Natural killer cell (primary cell): Measurements from ENCODE around the gene OR6C4. TPM values are rescaled to one million over a fixed set of nuclear protein-coding genes. Genes with fewer than 3 reads are reported as not detected.

Experiments
- ATAC-seq, 3 donors: fragments of 150-1000 bp in 2 of 3; fragments of 200-7000 bp in 1 of 3; cut with Tn5 transposase; 1 replicate in 1 of 3; 2 replicates in 2 of 3; pipeline ENCODE4 v1.10.0; 2021; ENCODE audit warnings: mild to moderate bottlenecking in 2 of 3, moderate library complexity in 2 of 3
- DNase-seq, 2 donors: peaks; one replicate each; pipeline versions ENCODE4 v3.0.0 to v3.0.0-alpha.2; 2013 to 2021; ENCODE audit warnings: mixed read lengths in 1 of 2
- H3K27ac ChIP-seq: one replicate; pipeline ENCODE4 v1.5.1; 2013; ENCODE audit warnings: mild to moderate bottlenecking, low read length
- H3K27me3 ChIP-seq: one replicate; pipeline ENCODE4 v1.6.1; 2013; ENCODE audit warnings: low read length; ENCODE audit not compliant: control insufficient read depth, insufficient read depth
- H3K36me3 ChIP-seq: one replicate; pipeline ENCODE4 v1.6.1; 2013; ENCODE audit warnings: low read length; ENCODE audit not compliant: control insufficient read depth, insufficient read depth
- H3K4me1 ChIP-seq: one replicate; pipeline ENCODE4 v1.6.1; 2013; ENCODE audit warnings: low read length; ENCODE audit not compliant: control insufficient read depth, insufficient read depth
- H3K4me3 ChIP-seq: one replicate; pipeline ENCODE4 v1.5.1; 2013; ENCODE audit warnings: low read length
- H3K9me3 ChIP-seq: one replicate; pipeline ENCODE4 v1.6.1; 2013; ENCODE audit warnings: low read length; ENCODE audit not compliant: control insufficient read depth, insufficient read depth
- H3K27ac Mint-ChIP-seq, 2 donors: one replicate each; pipeline ENCODE4 v1.8.0; 2022; ENCODE audit warnings: mild to moderate bottlenecking in 2 of 2, mixed read lengths in 2 of 2, moderate library complexity in 1 of 2
- H3K27me3 Mint-ChIP-seq, 2 donors: one replicate each; pipeline ENCODE4 v1.8.0; 2022; ENCODE audit warnings: low read depth in 2 of 2, mixed read lengths in 2 of 2
- H3K36me3 Mint-ChIP-seq: one replicate; pipeline ENCODE4 v1.8.0; 2022; ENCODE audit warnings: mixed read lengths
- H3K4me1 Mint-ChIP-seq, 2 donors: one replicate each; pipeline ENCODE4 v1.8.0; 2022; ENCODE audit warnings: mixed read lengths in 2 of 2
- H3K4me3 Mint-ChIP-seq: one replicate; pipeline ENCODE4 v1.8.0; 2022; ENCODE audit warnings: mild to moderate bottlenecking, moderate library complexity, mixed read lengths
- H3K9me3 Mint-ChIP-seq, 2 donors: one replicate each; pipeline ENCODE4 v1.8.0; 2022; ENCODE audit warnings: mixed read lengths in 2 of 2
- CTCF ChIP-seq: fragments of 200-600 bp; IDR thresholded peaks from one replicate; pipeline ENCODE4 v1.8.0; 2022; ENCODE audit warnings: antibody characterized with exemption
- WGBS: methylation state at CpG from one replicate; pipeline ENCODE4 v1.1.7; 2013; ENCODE audit warnings: missing lambda C conversion rate; ENCODE audit not compliant: insufficient coverage; 5-methylcytosine and 5-hydroxymethylcytosine counted together
- intact Hi-C: fragments of 100-400 bp; cut with micrococcal nuclease; formaldehyde crosslinking; loops from one replicate; pipeline ENCODE4 v1.14.2; 2022
- total RNA-seq, 4 donors: library from RNA; stranded (reverse); fragments of 120-200 nt in 1 of 4; gene quantifications; one replicate each; pipeline versions ENCODE4 v1.2.3 to v1.2.4, GENCODE V29; 2013 to 2022

The OR6C4 gene
- total RNA-seq: not detected
- not detected for total RNA-seq (2013)

- H3K4me1 ChIP-seq: no peaks in the 10 kb centered on the region
- H3K27ac ChIP-seq: no peak within 1 kb of the TSS
- no peak within 1 kb of the TSS for H3K4me3 Mint-ChIP-seq
- no peak within 1 kb of the TSS for H3K27ac Mint-ChIP-seq
- peaks cover 2% of the 10 kb centered on the region for H3K27me3 ChIP-seq
- TF ChIP-seq CTCF: no peak
- H3K9me3 ChIP-seq: no peaks in the 10 kb centered on the region
- no peaks in the 10 kb centered on the region for H3K4me1 Mint-ChIP-seq
- H3K36me3 Mint-ChIP-seq: no peaks in the 10 kb centered on the region
- no peak for DNase-seq
- no peak for ATAC-seq
- intact Hi-C loops: no loop called here
- no peaks in the 10 kb centered on the region for H3K36me3 ChIP-seq
- H3K4me3 ChIP-seq: no peak within 1 kb of the TSS
- no peaks in the 10 kb centered on the region for H3K9me3 Mint-ChIP-seq
- WGBS: 44% methylated on average over 2 of the region's 2 CpGs
- peaks cover 12 to 33% of the 10 kb centered on the region in 2 donors for H3K27me3 Mint-ChIP-seq
These were observed at the start of gene OR6C4 for GRCh38 chr12:55549302-55549701. OR6C4 (plus strand) TSS chr12:55549602; CDS start chr12:55551227, 1,625 bp downstream.

- Mint-ChIP-seq H3K4me3 (no peak overlapping the region), H3K27ac (no peak overlapping the region), H3K36me3 (no peaks in the 10 kb centered on the region), H3K9me3 (no peaks in the 10 kb centered on the region), H3K4me1 (no peaks in the 10 kb centered on the region), H3K27me3 (peaks cover 12 to 37% of the 10 kb centered on the region in 2 donors)
- ATAC-seq (no peak), DNase-seq (no peak)
- 62% methylated on average over 1 of the region's 2 CpGs for WGBS
- H3K27me3 ChIP-seq: peaks cover 3% of the 10 kb centered on the region
- TF ChIP-seq CTCF: no peak
- intact Hi-C loops: no loop called here
- H3K27ac ChIP-seq: no peak overlapping the region
- H3K9me3 ChIP-seq: no peaks in the 10 kb centered on the region
- no peaks in the 10 kb centered on the region for H3K36me3 ChIP-seq
- no peak overlapping the region for H3K4me3 ChIP-seq
- H3K4me1 ChIP-seq: no peaks in the 10 kb centered on the region
These were observed 49.6 kb upstream of the OR6C4 start for GRCh38 chr12:55499810-55500252.

- no peaks in the 10 kb centered on the region for H3K9me3 ChIP-seq
- ATAC-seq (no peak), DNase-seq (no peak)
- H3K36me3 ChIP-seq: no peaks in the 10 kb centered on the region
- Mint-ChIP-seq H3K4me3 (no peak overlapping the region), H3K4me1 (no peaks in the 10 kb centered on the region), H3K9me3 (no peaks in the 10 kb centered on the region), H3K27me3 (peaks cover 12 to 25% of the 10 kb centered on the region in 2 donors), H3K27ac (no peak overlapping the region), H3K36me3 (no peaks in the 10 kb centered on the region)
- H3K4me1 ChIP-seq: no peaks in the 10 kb centered on the region
- 40% methylated on average over 2 of the region's 2 CpGs for WGBS
- no peak overlapping the region for H3K27ac ChIP-seq
- intact Hi-C loops: no loop called here
- H3K4me3 ChIP-seq: no peak overlapping the region
- TF ChIP-seq CTCF: no peak
- peaks cover 3% of the 10 kb centered on the region for H3K27me3 ChIP-seq
These were observed 47.8 kb upstream of the OR6C4 start for GRCh38 chr12:55501601-55502000.

- no peak overlapping the region for H3K4me3 ChIP-seq
- H3K27ac ChIP-seq: no peak overlapping the region
- no peaks in the 10 kb centered on the region for H3K9me3 ChIP-seq
- no peaks in the 10 kb centered on the region for H3K27me3 ChIP-seq
- 72% methylated on average over 1 of the region's 1 CpG for WGBS
- Mint-ChIP-seq H3K27me3 (peaks cover 13 to 14% of the 10 kb centered on the region in 2 donors), H3K4me1 (no peaks in the 10 kb centered on the region), H3K9me3 (no peaks in the 10 kb centered on the region), H3K36me3 (no peaks in the 10 kb centered on the region), H3K27ac (no peak overlapping the region), H3K4me3 (no peak overlapping the region)
- H3K36me3 ChIP-seq: no peaks in the 10 kb centered on the region
- no peak for DNase-seq
- no peaks in the 10 kb centered on the region for H3K4me1 ChIP-seq
- intact Hi-C loops: no loop called here
- no peak for ATAC-seq
- no peak for TF ChIP-seq CTCF
These were observed 33.7 kb upstream of the OR6C4 start for GRCh38 chr12:55515696-55516095.
